Panc1 (cell line): ENCODE results near the gene UBE2J2. TPM values are rescaled to one million over a fixed set of nuclear protein-coding genes. Genes with fewer than 3 reads are reported as not detected.

ENCODE experiments used
- ATAC-seq: fragments of 200-7000 bp; cut with Tn5 transposase; 2 replicates; pipeline ENCODE4 v1.9.1; 2020; ENCODE audit warnings: mild to moderate bottlenecking, moderate library complexity
- BruUV-seq: library from RNA; stranded (reverse); fragments of 400-500 nt; replicated peaks from 2 replicates; lab custom pipeline; 2021; lab: Mats Ljungman, UMichigan
- CTCF ChIA-PET: fragments of 300-600 bp; sonication (Branson Sonifier 250); formaldehyde crosslinking; loops from one replicate; lab custom pipeline; 2022; ENCODE audit warnings: antibody characterized with exemption; lab: Charles Lee
- POLR2A ChIA-PET: fragments of 300-600 bp; sonication (Branson Sonifier 250); formaldehyde crosslinking; loops from one replicate; lab custom pipeline; 2022; ENCODE audit warnings: antibody characterized with exemption; lab: Charles Lee
- DNase-seq: peaks from one replicate; pipeline ENCODE4 v3.0.0-alpha.2; 2010; ENCODE audit warnings: low read depth, low spot score
- H3K27ac ChIP-seq: 2 replicates; pipeline ENCODE4 v1.5.1; 2011; ENCODE audit warnings: mild to moderate bottlenecking, low read length, inconsistent platforms
- H3K27me3 ChIP-seq: fragments of 200-500 bp; sonication (Bioruptor generic); 2 replicates; pipeline ENCODE4 v1.6.0; 2014; ENCODE audit warnings: low read length, inconsistent platforms; ENCODE audit not compliant: control insufficient read depth, insufficient read depth
- H3K36me3 ChIP-seq: fragments of 200-500 bp; sonication (Bioruptor generic); 2 replicates; pipeline ENCODE4 v1.5.1; 2014; ENCODE audit warnings: inconsistent platforms, mild to moderate bottlenecking, low read length, moderate library complexity; ENCODE audit not compliant: control insufficient read depth, insufficient read depth
- H3K4me1 ChIP-seq: 2 replicates; pipeline ENCODE4 v1.5.1; 2011; ENCODE audit warnings: inconsistent platforms, mild to moderate bottlenecking, low read length, moderate library complexity; ENCODE audit not compliant: control insufficient read depth, insufficient read depth
- H3K4me3 ChIP-seq, 2 experiments: 2 replicates each; pipeline ENCODE4 v1.5.1; 2011 to 2012; ENCODE audit warnings: low read depth in 2 of 2, low read length in 2 of 2, mild to moderate bottlenecking in 2 of 2, inconsistent platforms in 1 of 2, moderate library complexity in 1 of 2
- H3K9me3 ChIP-seq: fragments of 200-500 bp; sonication (Bioruptor generic); 2 replicates; pipeline ENCODE4 v1.5.1; 2014; ENCODE audit warnings: low read depth, mild to moderate bottlenecking, inconsistent platforms, low read length, moderate library complexity; ENCODE audit not compliant: control insufficient read depth, insufficient read depth
- CTCF ChIP-seq: fragments of 450-650 bp; IDR thresholded peaks from 2 replicates; pipeline ENCODE4 v1.5.1; 2017; ENCODE audit warnings: mild to moderate bottlenecking
- POLR2AphosphoS5 ChIP-seq: IDR thresholded peaks from 2 replicates; pipeline ENCODE4 v1.6.1; 2012; ENCODE audit warnings: mild to moderate bottlenecking, low read depth, low read length, moderate library complexity
- REST ChIP-seq, 2 experiments: IDR thresholded peaks; 2 replicates each; pipeline ENCODE4 v1.6.1; 2011 to 2012; ENCODE audit warnings: low read depth in 2 of 2, control low read depth in 1 of 2, low read length in 1 of 2, mild to moderate bottlenecking in 1 of 2, moderate library complexity in 1 of 2; ENCODE audit not compliant: insufficient read depth in 1 of 2
- SIN3A ChIP-seq: IDR thresholded peaks from 2 replicates; pipeline ENCODE4 v1.6.1; 2012; ENCODE audit warnings: low read depth, mild to moderate bottlenecking, low read length, moderate library complexity, borderline replicate concordance; ENCODE audit not compliant: insufficient read depth
- TCF7L2 ChIP-seq: IDR thresholded peaks from 2 replicates; pipeline ENCODE4 v1.6.1; 2011; ENCODE audit warnings: mild to moderate bottlenecking, low read depth, low read length, inconsistent platforms
- in situ Hi-C: cut with HindIII; loops from 2 replicates; pipeline ENCODE4 v1.10.0; 2016; ENCODE audit warnings: low sequenced_read_pairs, low pct_unique_long_range_greater_than_20kb
- intact Hi-C: fragments of 100-400 bp; cut with micrococcal nuclease; formaldehyde crosslinking; loops from one replicate; pipeline ENCODE4 v1.10.0; 2022; ENCODE audit not compliant: unreplicated experiment
- total RNA-seq: library from RNA; stranded (reverse); gene quantifications from one replicate; pipeline ENCODE4 v1.2.1, GENCODE V29; 2021; ENCODE audit not compliant: unreplicated experiment

The UBE2J2 gene
- total RNA-seq, 1 experiment from 2014 or later: 101 TPM

- intact Hi-C loops: no loop called here
- DNase-seq (no peak), ATAC-seq (no peak)
- POLR2A ChIA-PET: no interaction called here
- H3K27me3 ChIP-seq: no peaks in the 10 kb centered on the region
- H3K4me1 ChIP-seq: no peaks in the 10 kb centered on the region
- H3K4me3 ChIP-seq: no peak overlapping the region
- H3K9me3 ChIP-seq: no peaks in the 10 kb centered on the region
- TF ChIP-seq POLR2AphosphoS5 (no peak), TCF7L2 (no peak), SIN3A (no peak), CTCF (no peak), REST (IDR thresholded peaks at IDR 0.05; ENCODE audit: insufficient read depth in 1 of 2, low read depth in 2 of 2, low read length in 1 of 2) (no peak)
- no peak overlapping the region for H3K27ac ChIP-seq
- in situ Hi-C loops: no loop called here
- BruUV-seq: no TSS peak
- H3K36me3 ChIP-seq: no peaks in the 10 kb centered on the region
- CTCF ChIA-PET: no interaction called here
These were observed 48.3 kb downstream of the UBE2J2 start for GRCh38 chr1:1225238-1225845.

- Histone ChIP-seq H3K27ac (no peak overlapping the region), H3K27me3 (no peaks in the 10 kb centered on the region), H3K9me3 (no peaks in the 10 kb centered on the region), H3K4me1 (no peaks in the 10 kb centered on the region), H3K36me3 (no peaks in the 10 kb centered on the region), H3K4me3 (no peak overlapping the region)
- DNase-seq: no peak
- TF ChIP-seq REST (IDR thresholded peaks at IDR 0.05; ENCODE audit: insufficient read depth in 1 of 2, low read depth in 2 of 2, low read length in 1 of 2) (no peak), SIN3A (no peak), TCF7L2 (no peak), CTCF (no peak), POLR2AphosphoS5 (no peak)
- intact Hi-C loops (no loop called here), in situ Hi-C loops (no loop called here)
- ChIA-PET CTCF (no interaction called here), POLR2A (no interaction called here)
- ATAC-seq: no peak
- BruUV-seq: no TSS peak
These were observed 49.8 kb downstream of the UBE2J2 start for GRCh38 chr1:1223891-1224290.
